ENCODE measurements around the gene MRE11. TPM values are rescaled to one million over a fixed set of nuclear protein-coding genes. Genes with fewer than 3 reads are reported as not detected.

The MRE11 gene
- total and polyA plus RNA-seq, 9 of the 15 experiments (the other 6 are each of a cell fraction or from before 2014, with no cell fraction given), result 18.3 to 45.2 (median 29.1) TPM

DNA sequence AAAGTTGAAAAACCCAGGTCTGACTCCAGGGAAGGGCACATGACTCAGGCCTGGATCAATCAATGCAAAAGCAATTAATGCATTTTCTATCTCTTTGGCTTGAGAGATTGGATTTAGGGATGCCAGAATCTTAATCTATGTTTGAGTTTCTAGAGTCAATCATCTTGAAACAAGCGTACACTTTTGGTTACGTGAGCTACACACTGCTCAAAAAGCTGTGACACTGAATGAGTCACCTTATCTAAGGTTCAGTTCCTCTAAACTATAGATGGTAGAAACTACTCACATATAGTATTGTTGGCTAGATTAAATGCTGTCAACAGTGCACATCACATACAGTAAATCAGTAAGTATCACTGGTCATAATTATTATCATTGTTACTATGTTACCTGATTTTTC lies 24.2 kb downstream of the MRE11 start:
- no TSS peak for BruUV-seq (replicated peaks)
- no peak for ATAC-seq
- Histone ChIP-seq H3K27me3 (ENCODE audit: control insufficient read depth in 2 of 2, insufficient read depth in 2 of 2, low read length in 2 of 2) (no peaks in the 10 kb centered on the region), H4K20me1 (replicated peaks; ENCODE audit: control insufficient read depth, insufficient read depth, low read length) (no peaks in the 10 kb centered on the region), H3K27ac (ENCODE audit: extremely low read depth, low read depth, low read length) (no peak overlapping the region), H3K9me1 (ENCODE audit: control insufficient read depth, insufficient read depth, low read length) (no peaks in the 10 kb centered on the region), H3K36me3 (ENCODE audit: control insufficient read depth, insufficient read depth, low read length) (peaks cover 60% of the 10 kb centered on the region), H3K9me3 (replicated peaks; ENCODE audit: control insufficient read depth, insufficient read depth, low read depth, low read length) (no peaks in the 10 kb centered on the region), H3K4me3 (no peak overlapping the region), H3K9ac (ENCODE audit: insufficient read depth in 1 of 2, low read depth in 2 of 2, low read length in 2 of 2) (no peak overlapping the region), H2AFZ (ENCODE audit: low read depth, low read length) (no peak overlapping the region), H3K79me2 (ENCODE audit: control insufficient read depth, insufficient read depth, low read length) (no peaks in the 10 kb centered on the region), H3K4me1 (replicated peaks in 1 of 2; ENCODE audit: control insufficient read depth in 2 of 2, insufficient read depth in 2 of 2, low read length in 2 of 2) (no peaks in the 10 kb centered on the region), H3K4me2 (ENCODE audit: insufficient read depth, low read length) (no peak overlapping the region)
- CTCF ChIA-PET (ENCODE audit: low intra/inter-chr PET ratio), result no interaction called here
- in situ Hi-C loops (cut with MboI), result no loop called here
- POLR2A ChIA-PET, result no interaction called here
- no peak for FAIRE-seq
- intact Hi-C loops (cut with micrococcal nuclease), result no loop called here
- TF ChIP-seq POU5F1 (IDR thresholded peaks at IDR 0.05; ENCODE audit: borderline replicate concordance, low read depth, low read length, partially characterized antibody) (no peak), FOSL1 (tag; conservative IDR thresholded peaks at IDR 0.05) (peak; percentile 86), JUND (IDR thresholded peaks at IDR 0.05; ENCODE audit: borderline replicate concordance, low read depth, low read length) (0 out of 2 replicates have a peak, but pooled peaks have one; percentile 3), JUND (tag; IDR thresholded peaks at IDR 0.05; ENCODE audit: borderline replicate concordance, low read depth, low read length) (peak; percentile 48; the same call in 2 of the 3 replicates), SIX5 (IDR thresholded peaks at IDR 0.05; ENCODE audit: borderline replicate concordance in 1 of 2, insufficient read depth in 1 of 2, low read depth in 1 of 2, low read length in 2 of 2) (no peak)
- TF ChIP-seq, protein P1, sequence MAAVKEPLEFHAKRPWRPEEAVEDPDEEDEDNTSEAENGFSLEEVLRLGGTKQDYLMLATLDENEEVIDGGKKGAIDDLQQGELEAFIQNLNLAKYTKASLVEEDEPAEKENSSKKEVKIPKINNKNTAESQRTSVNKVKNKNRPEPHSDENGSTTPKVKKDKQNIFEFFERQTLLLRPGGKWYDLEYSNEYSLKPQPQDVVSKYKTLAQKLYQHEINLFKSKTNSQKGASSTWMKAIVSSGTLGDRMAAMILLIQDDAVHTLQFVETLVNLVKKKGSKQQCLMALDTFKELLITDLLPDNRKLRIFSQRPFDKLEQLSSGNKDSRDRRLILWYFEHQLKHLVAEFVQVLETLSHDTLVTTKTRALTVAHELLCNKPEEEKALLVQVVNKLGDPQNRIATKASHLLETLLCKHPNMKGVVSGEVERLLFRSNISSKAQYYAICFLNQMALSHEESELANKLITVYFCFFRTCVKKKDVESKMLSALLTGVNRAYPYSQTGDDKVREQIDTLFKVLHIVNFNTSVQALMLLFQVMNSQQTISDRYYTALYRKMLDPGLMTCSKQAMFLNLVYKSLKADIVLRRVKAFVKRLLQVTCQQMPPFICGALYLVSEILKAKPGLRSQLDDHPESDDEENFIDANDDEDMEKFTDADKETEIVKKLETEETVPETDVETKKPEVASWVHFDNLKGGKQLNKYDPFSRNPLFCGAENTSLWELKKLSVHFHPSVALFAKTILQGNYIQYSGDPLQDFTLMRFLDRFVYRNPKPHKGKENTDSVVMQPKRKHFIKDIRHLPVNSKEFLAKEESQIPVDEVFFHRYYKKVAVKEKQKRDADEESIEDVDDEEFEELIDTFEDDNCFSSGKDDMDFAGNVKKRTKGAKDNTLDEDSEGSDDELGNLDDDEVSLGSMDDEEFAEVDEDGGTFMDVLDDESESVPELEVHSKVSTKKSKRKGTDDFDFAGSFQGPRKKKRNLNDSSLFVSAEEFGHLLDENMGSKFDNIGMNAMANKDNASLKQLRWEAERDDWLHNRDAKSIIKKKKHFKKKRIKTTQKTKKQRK (IDR thresholded peaks at IDR 0.05; ENCODE audit: borderline replicate concordance, low read depth, low read length), result no peak
- TF ChIP-seq, protein P2, sequence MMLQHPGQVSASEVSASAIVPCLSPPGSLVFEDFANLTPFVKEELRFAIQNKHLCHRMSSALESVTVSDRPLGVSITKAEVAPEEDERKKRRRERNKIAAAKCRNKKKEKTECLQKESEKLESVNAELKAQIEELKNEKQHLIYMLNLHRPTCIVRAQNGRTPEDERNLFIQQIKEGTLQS (IDR thresholded peaks at IDR 0.05), result 0 out of 2 replicates have a peak, but pooled peaks have one; percentile 28
- TF ChIP-seq, protein P2 (CRISPR knock-in tag; conservative IDR thresholded peaks at IDR 0.05), result no peak
- 69% methylated on average over 2 of the region's 2 CpGs for WGBS (ENCODE audit: insufficient coverage, low coverage, missing lambda C conversion rate)
- DNase-seq (ENCODE audit: extremely low read depth in 1 of 4, low spot score in 3 of 4), result no peak

Measured in K562 (cell line).